HEK293 (cell line): ENCODE measurements around the gene SUSD3.

Source experiments
- ZNF274 ChIP-seq, 2 experiments: fragments of 200-500 bp in 1 of 2; fragments of 450-650 bp in 1 of 2; sonication (Bioruptor generic) in 1 of 2; formaldehyde crosslinking in 1 of 2; IDR thresholded peaks; 2 replicates each; pipeline versions ENCODE4 v1.5.1 to v1.6.1; 2014 to 2016; ENCODE audit warnings: borderline replicate concordance in 1 of 2, inconsistent platforms in 1 of 2, low read length in 1 of 2, missing biosample characterization in 1 of 2, missing genetic modification characterization in 1 of 2
- TF ChIP-seq, protein P1 (sequence below): fragments of 450-650 bp; formaldehyde crosslinking; IDR thresholded peaks from 2 replicates; pipeline ENCODE4 v1.5.1; 2016; ENCODE audit warnings: missing biosample characterization, missing genetic modification characterization

DNA sequence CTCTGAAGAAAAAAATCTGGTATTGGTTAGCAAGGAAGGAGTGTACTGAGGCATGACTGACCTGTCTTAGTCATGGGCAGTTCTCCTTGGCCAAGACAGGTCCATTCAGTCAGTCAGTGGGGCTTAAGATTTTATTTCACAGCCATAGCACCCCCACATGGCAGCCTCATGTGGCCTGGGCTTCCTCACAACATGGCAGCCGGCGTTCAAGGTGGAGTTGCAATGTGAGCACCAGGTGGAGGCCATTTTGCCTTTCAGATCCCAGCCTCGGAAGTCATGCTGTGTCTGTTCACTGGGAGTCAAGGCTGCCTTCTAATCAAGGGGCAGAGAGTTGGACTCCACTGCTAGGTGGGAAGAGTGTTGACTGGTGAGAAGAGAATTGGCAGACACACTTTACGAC is 27.2 kb downstream of the SUSD3 start:
- no peak for TF ChIP-seq ZNF274 (IDR thresholded peaks at IDR 0.05; ENCODE audit: low read length)
- no peak for TF ChIP-seq ZNF274 (tag by site-specific recombination; IDR thresholded peaks at IDR 0.05; ENCODE audit: borderline replicate concordance)
- TF ChIP-seq, protein P1, sequence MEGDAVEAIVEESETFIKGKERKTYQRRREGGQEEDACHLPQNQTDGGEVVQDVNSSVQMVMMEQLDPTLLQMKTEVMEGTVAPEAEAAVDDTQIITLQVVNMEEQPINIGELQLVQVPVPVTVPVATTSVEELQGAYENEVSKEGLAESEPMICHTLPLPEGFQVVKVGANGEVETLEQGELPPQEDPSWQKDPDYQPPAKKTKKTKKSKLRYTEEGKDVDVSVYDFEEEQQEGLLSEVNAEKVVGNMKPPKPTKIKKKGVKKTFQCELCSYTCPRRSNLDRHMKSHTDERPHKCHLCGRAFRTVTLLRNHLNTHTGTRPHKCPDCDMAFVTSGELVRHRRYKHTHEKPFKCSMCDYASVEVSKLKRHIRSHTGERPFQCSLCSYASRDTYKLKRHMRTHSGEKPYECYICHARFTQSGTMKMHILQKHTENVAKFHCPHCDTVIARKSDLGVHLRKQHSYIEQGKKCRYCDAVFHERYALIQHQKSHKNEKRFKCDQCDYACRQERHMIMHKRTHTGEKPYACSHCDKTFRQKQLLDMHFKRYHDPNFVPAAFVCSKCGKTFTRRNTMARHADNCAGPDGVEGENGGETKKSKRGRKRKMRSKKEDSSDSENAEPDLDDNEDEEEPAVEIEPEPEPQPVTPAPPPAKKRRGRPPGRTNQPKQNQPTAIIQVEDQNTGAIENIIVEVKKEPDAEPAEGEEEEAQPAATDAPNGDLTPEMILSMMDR: no peak
